ENCODE data around the gene ZNF69. TPM values are rescaled to one million over a fixed set of nuclear protein-coding genes. Genes with fewer than 3 reads are reported as not detected.
"Not testable (repeated sequence)": the region's sequence is repeated elsewhere in the genome, so short reads cannot be mapped to it uniquely, and the experiment has no call there.

ZNF69 gene
- total RNA-seq, 1 experiment from 2014 or later: 4.3 TPM

GRCh38 chr19:11872624-11873023, 15.0 kb upstream of the ZNF69 start:
- TF ChIP-seq EZH2phosphoT487 (IDR thresholded peaks at IDR 0.05; ENCODE audit: borderline replicate concordance, low read length) (no peak), EZH2 (IDR thresholded peaks at IDR 0.05; ENCODE audit: low read length, unreplicated experiment) (no peak)
- TF ChIP-seq, protein P1, sequence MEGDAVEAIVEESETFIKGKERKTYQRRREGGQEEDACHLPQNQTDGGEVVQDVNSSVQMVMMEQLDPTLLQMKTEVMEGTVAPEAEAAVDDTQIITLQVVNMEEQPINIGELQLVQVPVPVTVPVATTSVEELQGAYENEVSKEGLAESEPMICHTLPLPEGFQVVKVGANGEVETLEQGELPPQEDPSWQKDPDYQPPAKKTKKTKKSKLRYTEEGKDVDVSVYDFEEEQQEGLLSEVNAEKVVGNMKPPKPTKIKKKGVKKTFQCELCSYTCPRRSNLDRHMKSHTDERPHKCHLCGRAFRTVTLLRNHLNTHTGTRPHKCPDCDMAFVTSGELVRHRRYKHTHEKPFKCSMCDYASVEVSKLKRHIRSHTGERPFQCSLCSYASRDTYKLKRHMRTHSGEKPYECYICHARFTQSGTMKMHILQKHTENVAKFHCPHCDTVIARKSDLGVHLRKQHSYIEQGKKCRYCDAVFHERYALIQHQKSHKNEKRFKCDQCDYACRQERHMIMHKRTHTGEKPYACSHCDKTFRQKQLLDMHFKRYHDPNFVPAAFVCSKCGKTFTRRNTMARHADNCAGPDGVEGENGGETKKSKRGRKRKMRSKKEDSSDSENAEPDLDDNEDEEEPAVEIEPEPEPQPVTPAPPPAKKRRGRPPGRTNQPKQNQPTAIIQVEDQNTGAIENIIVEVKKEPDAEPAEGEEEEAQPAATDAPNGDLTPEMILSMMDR (conservative IDR thresholded peaks at IDR 0.05; ENCODE audit: low read depth, low read length): no peak
- H3K4me2 ChIP-seq (ENCODE audit: low read length): no peak overlapping the region
- no peak overlapping the region for H3K4me3 ChIP-seq (ENCODE audit: low read length)
- H3K79me2 ChIP-seq (ENCODE audit: low read length): no peaks in the 10 kb centered on the region
- no TSS peak for BruUV-seq (replicated peaks)
- no peak for DNase-seq
- H3K9me2 ChIP-seq (replicated peaks; ENCODE audit: low read length): no peaks in the 10 kb centered on the region
- CTCF ChIA-PET: no interaction called here
- no peaks in the 10 kb centered on the region for H3F3A ChIP-seq (ENCODE audit: low read length, unreplicated experiment)
- no peak overlapping the region for H3K27ac ChIP-seq (ENCODE audit: low read length)
- H2AFZ ChIP-seq (ENCODE audit: low read length): no peak overlapping the region
- no peaks in the 10 kb centered on the region for H4K20me1 ChIP-seq (ENCODE audit: low read length)
- ATAC-seq: no peak
- intact Hi-C loops (cut with micrococcal nuclease): no loop called here
- H3K4me1 ChIP-seq (ENCODE audit: insufficient read depth, low read length): no peaks in the 10 kb centered on the region
- POLR2A ChIA-PET (ENCODE audit: unreplicated experiment): no interaction called here
- H3K27me3 ChIP-seq (ENCODE audit: low read length): no peaks in the 10 kb centered on the region
- no peak overlapping the region for H3K9ac ChIP-seq (ENCODE audit: low read length)
- H3K36me3 ChIP-seq (ENCODE audit: low read depth, low read length): peaks cover 18% of the 10 kb centered on the region
- H3K9me3 ChIP-seq (ENCODE audit: low read length): peaks cover 52% of the 10 kb centered on the region

DNA sequence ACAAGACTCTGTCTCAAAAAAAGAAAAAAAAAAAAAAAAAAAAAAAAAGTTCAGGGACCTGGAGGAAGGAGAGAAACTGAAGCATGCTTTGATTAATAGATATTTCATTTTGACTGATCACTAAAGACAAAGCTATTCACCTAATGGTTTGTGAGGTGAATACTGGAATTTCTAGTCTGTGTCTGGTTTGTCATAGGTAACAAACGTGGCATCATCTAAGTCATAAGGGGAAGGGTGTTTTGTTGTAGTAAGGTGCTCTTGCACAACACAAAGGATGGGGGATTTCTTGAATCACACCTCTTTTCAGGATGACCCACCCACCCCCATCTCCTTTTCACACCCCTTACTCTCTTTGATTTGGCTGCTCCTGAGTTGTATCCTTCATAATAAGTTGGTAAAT, 13.8 kb upstream of the ZNF69 start:
- BruUV-seq (replicated peaks): no TSS peak
- CTCF ChIA-PET: no interaction called here
- intact Hi-C loops (cut with micrococcal nuclease): no loop called here

DNA sequence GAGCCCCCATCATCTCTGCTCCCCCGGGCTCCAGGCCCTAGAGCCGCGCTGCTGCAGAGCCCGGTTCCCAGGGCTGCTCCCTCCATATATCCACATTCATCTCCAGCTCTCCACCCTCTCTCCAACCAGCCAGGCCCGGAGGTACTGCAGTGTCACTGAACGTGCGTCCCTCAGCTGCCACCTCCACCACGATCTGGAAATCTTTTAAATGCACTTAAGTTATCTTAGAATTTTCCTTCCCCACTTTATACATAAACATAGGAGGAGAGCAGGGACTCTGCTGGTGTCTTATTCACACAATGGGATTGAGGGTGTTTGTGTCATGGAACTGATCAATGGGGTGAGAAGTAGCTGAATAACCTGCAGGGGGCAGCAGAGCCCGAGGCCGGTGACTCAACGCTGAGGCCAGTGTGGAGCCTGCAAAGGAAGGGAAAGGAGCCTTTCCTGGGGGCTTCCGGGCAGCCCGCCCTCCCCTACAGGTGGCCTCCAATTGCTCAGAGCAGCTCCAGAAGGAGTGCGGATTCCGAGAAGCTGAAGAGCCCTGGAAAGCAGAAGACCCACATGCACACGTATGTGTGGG, 7.8 kb upstream of the ZNF69 start:
- H3K9ac ChIP-seq (ENCODE audit: low read length); POLR2A ChIA-PET (ENCODE audit: unreplicated experiment); H3F3A ChIP-seq (ENCODE audit: low read length, unreplicated experiment); H3K27ac ChIP-seq (ENCODE audit: low read length); H2AFZ ChIP-seq (ENCODE audit: low read length); H3K4me2 ChIP-seq (ENCODE audit: low read length); H3K4me1 ChIP-seq (ENCODE audit: insufficient read depth, low read length); H3K36me3 ChIP-seq (ENCODE audit: low read depth, low read length); H3K27me3 ChIP-seq (ENCODE audit: low read length); intact Hi-C loops (cut with micrococcal nuclease); H3K79me2 ChIP-seq (ENCODE audit: low read length); CTCF ChIA-PET; DNase-seq; H3K4me3 ChIP-seq (ENCODE audit: low read length); BruUV-seq (replicated peaks); H3K9me2 ChIP-seq (replicated peaks; ENCODE audit: low read length); ATAC-seq; H4K20me1 ChIP-seq (ENCODE audit: low read length): not testable (repeated sequence)
- peaks cover 24% of the 10 kb centered on the region for H3K9me3 ChIP-seq (ENCODE audit: low read length)
- TF ChIP-seq, protein P1 (conservative IDR thresholded peaks at IDR 0.05; ENCODE audit: low read depth, low read length): 0 out of 2 replicates have a peak, but pooled peaks have one; percentile 15

More for the DNA sequence above, 13.8 kb upstream of the ZNF69 start:
- Histone ChIP-seq H3K4me1 (ENCODE audit: insufficient read depth, low read length) (no peaks in the 10 kb centered on the region), H3K36me3 (ENCODE audit: low read depth, low read length) (peaks cover 7% of the 10 kb centered on the region; the same call in 1 of the 2 replicates), H3K9me3 (ENCODE audit: low read length) (peaks cover 41% of the 10 kb centered on the region), H3K79me2 (ENCODE audit: low read length) (no peaks in the 10 kb centered on the region), H3K27me3 (ENCODE audit: low read length) (no peaks in the 10 kb centered on the region), H3K4me3 (ENCODE audit: low read length) (no peak overlapping the region), H2AFZ (ENCODE audit: low read length) (no peak overlapping the region), H3K4me2 (ENCODE audit: low read length) (no peak overlapping the region), H3K9me2 (replicated peaks; ENCODE audit: low read length) (no peaks in the 10 kb centered on the region), H3K27ac (ENCODE audit: low read length) (no peak overlapping the region), H4K20me1 (ENCODE audit: low read length) (no peaks in the 10 kb centered on the region), H3K9ac (ENCODE audit: low read length) (no peak overlapping the region), H3F3A (ENCODE audit: low read length, unreplicated experiment) (no peaks in the 10 kb centered on the region)
- TF ChIP-seq EZH2phosphoT487 (IDR thresholded peaks at IDR 0.05; ENCODE audit: borderline replicate concordance, low read length) (no peak), EZH2 (IDR thresholded peaks at IDR 0.05; ENCODE audit: low read length, unreplicated experiment) (no peak)
- TF ChIP-seq, protein P1 (conservative IDR thresholded peaks at IDR 0.05; ENCODE audit: low read depth, low read length): no peak
- ATAC-seq (no peak), DNase-seq (no peak)
- POLR2A ChIA-PET (ENCODE audit: unreplicated experiment): no interaction called here

Data from PC-3 (cell line).